Gastrocnemius medialis (tissue), 4 donors: ENCODE measurements around the gene GPR173.

ENCODE experiments used
- CTCF ChIP-seq, 5 experiments: fragments of 450-650 bp in 3 of 5; fragments of 200-600 bp in 2 of 5; sonication (generic) in 2 of 5; IDR thresholded peaks in 4 of 5; conservative IDR thresholded peaks in 1 of 5; 1 replicate in 4 of 5; 2 replicates in 1 of 5; pipeline ENCODE4 v1.5.1; 2016 to 2019; ENCODE audit warnings: antibody characterized with exemption in 5 of 5, mild to moderate bottlenecking in 3 of 5, moderate library complexity in 3 of 5
- POLR2A ChIP-seq, 2 donors: fragments of 450-650 bp; IDR thresholded peaks; one replicate each; pipeline ENCODE4 v1.6.1; 2017; ENCODE audit warnings: antibody characterized with exemption in 2 of 2, mild to moderate bottlenecking in 2 of 2, moderate library complexity in 2 of 2

GRCh38 chrX:53086464-53086863 is 37.9 kb downstream of the GPR173 start:
- TF ChIP-seq POLR2A (IDR thresholded peaks at IDR 0.05): no peak
- no peak for TF ChIP-seq CTCF (IDR thresholded peaks at IDR 0.05 in 4 of 5, conservative IDR thresholded peaks at IDR 0.05 in 1 of 5)
